SIG-M5 treated with dmso at 0.1 percent for 504 hours (cell line): ENCODE measurements around the gene PARD6B.
"Not testable (repeated sequence)": the region's sequence is repeated elsewhere in the genome, so short reads cannot be mapped to it uniquely, and the experiment has no call there.

Experiments
- DNase-seq: peaks from one replicate; lab custom pipeline; 2025; ENCODE audit not compliant: unreplicated experiment; lab: John Stamatoyannopoulos, UW

PARD6B gene

DNA sequence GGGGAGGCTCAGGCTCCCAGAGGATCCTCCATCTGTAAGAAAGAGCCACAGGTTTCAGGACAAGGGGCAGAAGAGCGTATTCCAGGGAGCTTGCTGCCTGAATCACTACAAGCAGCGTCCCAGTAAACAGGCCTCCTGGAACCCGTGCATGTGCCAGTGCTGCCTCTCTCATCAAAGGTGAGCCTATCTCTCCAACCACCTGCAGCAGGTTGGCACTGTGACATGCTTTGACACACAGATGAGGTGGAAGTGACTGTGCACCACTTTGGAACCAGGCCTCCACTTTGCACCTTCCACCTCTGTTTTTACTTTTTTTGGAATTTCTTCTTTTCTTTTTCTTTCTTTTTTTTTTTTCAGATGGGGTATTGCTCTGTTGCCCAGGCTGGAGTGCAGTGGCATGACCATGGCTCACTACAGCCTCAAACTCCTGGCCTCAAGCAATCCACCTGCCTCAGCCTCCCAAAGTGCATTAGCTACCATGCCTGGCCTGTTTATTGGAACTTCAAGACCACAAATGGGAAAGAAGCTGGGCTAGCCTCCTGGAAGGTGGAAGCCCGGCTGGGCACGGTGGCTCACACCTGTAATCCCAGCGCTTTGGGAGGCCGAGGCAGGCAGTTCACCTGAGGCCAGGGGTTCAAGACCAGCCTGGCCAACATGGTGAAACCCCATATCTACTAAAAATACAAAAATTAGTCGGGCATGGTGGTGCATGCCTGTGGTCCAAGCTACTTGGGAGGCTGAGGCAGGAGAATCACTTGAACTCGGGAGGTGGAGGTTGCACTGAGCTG, 27.5 kb upstream of the PARD6B start:
- not testable (repeated sequence) for DNase-seq

DNA sequence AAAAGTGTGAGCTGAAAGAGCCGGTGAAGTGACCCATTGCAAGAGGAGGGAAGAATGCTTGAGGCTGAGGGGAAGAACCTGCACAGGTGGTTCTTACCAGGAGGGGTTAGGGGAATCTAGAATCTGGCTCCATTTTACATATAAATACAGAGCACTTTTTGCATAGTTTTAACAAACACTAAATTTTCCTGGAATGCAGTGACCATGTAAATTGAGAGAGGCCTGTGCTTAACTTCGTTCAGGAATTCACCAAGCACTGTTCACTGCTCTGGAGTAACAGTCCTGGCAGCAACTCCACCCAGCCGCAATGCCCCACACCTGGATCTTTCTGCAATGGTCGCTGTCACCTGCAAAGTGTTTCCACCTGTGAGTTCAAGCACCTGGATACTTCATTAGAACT, 26.9 kb upstream of the PARD6B start:
- no peak for DNase-seq

DNA sequence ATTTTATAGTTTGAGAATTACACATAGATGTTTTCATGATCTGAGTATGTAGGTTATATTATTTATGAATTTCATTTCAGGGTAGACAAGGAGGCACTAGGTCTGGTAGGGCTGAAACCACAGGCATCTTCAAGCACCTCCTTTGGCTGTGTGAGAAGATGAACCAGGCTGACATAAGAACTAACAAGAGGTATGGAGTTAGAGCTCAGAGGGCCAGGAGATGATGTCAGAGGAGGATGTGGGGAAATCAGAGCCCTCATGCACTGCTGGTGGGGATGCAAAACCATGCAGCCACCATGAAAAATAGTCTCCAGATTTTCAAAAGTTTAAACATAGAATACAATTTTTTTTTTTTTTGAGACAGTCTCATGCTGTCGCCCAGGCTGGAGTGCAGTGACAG, 26.4 kb upstream of the PARD6B start:
- DNase-seq: no peak

DNA sequence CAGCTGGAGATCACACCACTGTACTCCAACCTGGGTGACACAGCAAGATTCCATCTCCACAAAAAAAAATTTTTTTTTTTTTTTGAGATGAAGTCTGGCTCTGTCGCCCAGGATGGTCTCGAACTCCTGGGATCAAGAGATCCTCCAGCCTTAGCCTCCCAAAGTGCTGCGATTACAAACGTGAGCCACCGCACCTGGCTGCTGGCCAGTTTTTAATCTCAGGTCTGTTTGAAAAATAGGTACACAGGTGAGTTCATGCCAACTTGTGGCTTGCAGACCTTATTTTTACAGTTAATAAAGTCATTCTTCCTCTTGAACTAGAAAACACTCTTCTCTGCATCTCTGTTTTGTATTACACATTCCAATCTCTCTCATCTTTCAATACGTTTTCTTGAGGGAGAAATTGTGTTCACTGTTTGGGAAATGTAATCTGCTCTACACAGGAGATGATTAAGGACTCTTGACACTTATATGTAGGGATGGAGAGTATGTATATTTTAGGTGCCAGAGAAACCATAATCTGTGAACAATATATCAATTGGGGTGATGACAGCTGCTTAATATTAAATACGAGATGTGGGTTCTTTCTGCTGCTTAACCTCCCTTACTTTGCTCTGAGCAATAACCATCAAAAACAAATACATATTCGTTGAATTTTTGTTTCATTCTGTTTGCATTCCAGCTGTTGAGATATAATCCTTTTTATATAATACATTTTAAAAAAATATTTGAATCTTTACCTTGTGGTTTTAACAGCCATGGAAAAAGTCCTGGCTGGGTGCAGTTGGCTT, 22.3 kb upstream of the PARD6B start:
- no peak for DNase-seq

DNA sequence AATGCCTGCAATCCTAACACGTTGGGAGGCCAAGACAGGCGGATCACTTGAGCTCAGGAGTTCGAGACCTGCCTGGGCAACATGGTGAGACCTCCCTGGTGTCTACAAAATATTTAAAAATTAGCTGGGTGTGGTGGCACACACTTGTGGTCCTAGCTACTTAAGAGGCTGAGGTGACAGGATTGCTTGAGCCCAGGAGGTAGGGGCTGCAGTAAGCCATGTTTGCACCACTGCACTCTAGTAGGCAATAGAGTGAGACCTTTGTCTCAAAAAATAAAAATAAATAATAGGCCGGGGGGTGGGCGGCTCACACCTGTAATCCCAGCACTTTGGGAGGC, 21.8 kb upstream of the PARD6B start:
- no peak for DNase-seq

DNA sequence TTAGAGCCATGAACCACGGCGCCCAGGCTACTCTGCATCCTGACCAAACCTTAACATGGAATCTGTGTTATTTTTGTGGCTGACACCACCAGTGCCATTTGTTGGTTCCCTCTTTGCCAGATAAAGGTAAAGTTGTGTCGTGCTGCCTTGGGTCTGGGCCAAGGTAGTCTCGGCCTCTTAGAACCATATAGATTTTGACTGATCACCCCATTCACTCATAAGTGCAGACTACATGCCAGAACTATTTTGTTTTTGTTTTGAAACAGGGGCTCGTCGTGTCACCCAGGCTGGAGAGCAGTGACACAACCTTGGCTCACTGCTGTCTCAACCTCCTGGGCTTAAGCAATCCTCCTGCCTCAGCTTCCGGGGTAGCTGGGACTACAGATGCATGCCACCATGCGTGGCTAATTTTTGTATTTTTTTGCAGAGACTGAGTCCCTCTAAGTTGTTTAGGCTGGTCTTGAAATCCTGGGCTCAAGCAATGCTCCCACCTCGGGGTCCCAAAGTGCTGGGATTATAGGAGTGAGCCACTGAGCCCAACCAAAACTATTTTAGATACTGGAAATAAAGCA, 20.8 kb upstream of the PARD6B start:
- peak; percentile 84 for DNase-seq

DNA sequence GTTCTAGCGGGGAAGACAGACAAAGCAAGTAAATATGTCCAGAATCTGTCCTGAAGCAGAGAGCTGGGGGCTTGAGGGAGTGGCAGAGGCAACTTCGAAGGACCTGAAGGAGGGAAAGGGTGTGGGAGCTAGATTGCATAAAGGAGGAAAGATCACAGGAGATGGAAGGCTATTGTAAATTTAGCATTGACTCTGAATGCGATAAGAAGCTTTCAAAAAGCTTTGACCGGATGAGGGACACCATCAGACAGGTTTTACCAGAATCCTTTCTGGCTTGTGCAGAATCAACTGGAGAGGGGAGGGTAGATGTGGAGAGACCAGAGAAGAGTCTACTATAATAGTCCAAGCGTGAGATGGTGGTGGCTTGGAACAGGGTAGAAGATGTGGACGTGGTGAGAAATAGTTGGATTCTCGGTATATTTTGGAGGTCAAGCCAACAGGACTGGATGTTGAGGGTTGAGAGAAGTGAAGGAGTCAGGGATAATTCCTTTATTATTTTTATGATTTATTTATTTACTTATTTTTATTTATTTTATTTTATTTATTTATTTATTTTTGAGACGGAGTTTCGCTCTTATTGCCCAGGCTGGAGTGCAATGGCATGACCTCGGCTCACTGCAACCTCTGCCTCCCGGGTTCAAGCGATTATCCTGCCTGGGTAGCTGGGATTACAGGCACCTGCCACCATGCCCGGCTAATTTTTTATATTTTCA, 20.1 kb upstream of the PARD6B start:
- DNase-seq: peak; percentile 98

DNA sequence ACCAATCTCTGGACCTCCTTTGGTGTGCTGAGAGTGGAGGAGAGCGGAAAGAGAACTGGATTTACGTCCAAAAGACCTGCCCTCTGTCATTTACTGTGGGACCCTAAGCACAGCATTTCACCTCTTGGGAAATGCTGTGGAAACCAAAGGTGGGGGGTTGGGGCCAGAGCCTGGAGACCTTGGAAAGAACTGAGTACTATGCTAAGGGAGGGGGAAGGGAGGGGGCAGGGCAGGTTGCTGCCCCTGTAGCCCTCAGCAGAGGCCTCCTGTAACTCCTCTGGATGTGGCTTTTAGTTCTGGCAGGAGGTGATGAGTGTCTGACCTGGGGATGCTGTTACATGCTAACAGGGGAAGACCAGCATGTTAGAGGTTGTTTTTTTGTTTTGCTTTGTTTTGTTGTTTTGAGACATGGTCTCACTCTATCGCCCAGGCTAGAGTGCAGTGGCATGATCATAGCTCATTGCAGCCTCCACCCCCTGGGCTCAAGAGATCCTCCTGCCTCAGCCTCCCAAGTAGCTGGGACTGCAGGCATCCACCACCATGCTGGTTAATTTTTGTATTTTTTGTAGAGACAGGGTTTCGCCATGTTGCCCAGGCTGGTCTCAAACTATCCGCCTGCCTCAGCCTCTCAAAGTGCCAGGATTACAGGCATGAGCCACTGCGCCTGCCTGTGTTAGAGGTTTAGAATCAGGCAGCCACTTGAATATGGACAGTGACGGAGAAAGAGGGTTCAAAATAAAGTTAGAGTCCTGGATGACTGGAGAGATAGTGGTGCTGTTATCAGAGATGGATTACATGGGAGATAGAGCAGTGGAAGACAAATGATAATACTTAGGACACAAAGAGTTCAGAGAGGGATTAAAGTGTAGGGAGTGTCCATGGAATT, 18.4 kb upstream of the PARD6B start:
- no peak for DNase-seq

DNA sequence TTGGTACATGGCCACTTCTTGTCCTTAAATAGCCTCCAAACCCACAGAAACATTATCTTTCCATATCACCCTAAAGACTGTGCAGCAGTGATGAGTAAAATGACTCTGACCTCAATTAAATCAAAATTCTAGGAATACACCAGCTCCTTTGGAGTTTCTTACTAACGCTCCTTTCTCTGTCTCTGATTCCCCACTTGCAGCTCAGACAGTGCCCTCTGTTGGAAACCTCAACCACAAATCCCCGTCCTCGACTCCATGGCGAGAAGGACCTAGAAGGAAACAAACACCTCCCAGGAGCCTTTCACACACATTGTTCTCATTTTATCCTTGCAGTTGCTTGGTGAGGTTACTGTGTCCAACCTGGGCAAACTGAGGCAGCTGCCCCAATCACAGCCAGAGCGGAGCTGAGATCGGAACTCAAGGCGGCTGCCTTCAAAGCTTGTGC, 17.7 kb upstream of the PARD6B start:
- DNase-seq: peak; percentile 82

DNA sequence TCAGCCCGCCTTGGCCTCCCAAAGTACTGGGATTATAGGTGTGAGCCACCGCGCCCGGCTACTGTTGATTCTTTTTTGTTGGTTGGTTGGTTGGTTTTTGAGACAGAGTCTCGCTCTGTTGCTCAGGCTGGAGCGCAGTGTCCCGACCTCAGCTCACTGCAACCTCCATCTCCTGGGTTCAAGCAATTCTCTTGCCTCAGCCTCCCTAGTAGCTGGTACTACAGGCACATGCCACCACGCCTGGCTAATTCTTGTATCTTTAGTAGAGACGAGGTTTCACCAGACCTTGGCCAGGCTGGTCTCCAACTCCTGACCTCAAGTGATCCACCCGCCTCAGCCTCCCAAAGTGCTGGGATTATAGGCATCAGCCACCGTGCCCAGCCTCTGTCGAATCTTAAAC, 17.0 kb upstream of the PARD6B start:
- DNase-seq: not testable (repeated sequence)

DNA sequence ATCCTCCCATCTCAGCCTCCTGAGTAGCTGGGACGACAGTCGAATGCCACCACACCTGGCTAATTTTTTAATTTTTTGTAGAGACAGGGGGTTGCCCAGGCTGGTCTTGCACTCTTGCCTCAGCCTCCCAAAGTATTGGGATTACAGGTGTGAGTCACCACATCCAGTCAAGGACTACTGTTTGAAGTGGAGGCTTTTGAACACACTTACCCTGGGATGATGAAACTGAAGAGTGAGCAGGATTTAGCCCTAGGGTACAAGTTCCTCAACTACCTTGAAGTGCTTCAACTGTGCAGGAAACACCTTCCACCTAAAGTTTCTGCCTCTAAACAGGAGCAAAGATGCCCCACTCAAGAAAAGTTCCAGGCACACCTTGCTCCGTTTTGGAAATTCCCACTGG, 15.7 kb upstream of the PARD6B start:
- peak; percentile 57 for DNase-seq

DNA sequence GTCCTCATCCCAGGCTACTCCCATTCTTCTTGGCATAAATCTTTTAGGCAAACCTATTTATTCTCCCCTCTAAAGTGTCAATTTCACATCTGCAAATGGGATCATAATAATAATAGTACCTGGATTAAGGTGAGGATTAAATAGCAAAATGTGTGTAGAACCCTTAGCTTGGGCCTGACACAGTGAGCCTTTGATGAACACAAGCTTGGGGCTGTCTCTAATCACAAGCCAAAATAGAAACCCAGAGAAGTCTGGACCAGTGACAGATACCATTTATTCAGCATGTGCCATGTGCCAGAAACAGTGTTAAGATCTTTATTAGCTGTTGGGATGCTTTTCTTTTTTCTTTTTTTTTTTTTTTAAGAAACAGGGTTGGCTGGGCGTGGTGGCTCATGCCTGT, 14.9 kb upstream of the PARD6B start:
- DNase-seq: no peak

DNA sequence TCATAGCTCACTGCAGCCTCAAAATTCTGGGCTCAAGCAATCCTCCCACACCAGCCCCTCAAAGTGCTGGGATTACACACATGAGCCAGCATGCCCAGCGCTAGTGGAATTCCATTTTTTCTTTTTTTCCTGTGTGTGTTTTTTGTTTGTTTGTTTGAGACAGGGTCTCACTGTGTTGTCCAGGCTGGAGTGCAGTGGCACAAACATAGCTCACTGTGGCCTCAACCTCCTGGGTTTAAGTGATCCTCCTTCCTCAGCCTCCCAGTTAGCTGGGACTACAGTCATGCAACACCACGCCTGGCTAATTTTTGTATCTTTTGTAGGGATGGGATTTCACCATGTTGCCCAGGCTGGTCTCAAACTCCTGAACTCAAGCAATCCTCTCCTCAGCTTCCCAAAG, 14.1 kb upstream of the PARD6B start:
- no peak for DNase-seq

DNA sequence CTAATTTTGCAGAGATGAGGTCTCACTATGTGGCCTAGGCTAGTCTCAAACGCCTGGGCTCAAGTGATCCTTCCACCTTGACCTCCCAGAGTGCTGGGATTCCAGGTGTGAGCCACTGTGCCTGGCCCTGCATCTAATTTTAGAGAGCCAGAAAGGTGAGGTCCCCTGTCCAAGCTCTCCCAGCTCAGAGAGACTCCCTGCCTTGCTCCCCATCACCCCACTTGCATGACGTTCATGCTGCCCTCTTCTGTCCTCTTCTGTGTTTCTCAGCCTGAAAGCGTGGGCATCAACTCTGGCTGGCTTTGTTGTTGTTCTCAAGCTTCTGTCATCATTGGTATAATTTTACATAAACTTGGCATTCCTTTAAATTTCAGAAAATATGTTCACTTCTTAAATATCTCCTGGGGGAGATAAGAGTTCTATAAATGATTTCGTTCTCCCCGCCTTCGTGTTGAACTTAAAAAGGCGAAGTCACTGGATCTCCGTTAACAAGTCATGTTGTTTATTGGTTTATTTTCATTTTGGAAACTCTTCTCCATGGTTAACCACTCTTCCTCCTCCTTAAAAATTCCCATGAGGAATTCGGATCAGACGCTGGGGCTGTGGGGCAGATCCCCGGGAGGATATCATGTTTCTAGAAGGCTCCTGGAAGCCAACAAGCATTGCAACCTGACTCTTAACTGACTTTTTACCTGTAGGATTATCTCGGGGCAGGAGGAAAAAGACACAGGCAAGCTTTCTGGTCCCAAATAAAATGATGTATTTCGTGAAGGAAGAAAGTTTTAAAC, 13.2 kb upstream of the PARD6B start:
- DNase-seq: peak; percentile 86

DNA sequence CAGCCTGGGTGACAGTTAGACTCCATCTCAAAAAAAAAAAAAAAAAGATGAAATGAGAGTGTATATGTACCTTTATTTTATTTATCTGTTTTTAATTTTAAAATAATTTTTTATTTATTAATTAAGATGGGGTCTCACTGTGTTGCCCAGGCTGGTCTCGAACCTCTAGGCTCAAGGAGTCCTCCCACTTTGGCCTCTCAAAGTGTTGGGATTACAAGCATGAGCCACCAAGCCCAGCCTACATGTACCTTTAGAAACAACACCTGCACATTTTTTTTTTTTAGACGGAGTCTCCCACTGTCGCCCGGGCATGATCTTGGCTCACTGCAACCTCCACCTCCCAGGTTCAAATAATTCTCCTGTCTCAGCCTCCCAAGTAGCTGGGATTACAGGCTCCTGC, 12.1 kb upstream of the PARD6B start:
- no peak for DNase-seq

DNA sequence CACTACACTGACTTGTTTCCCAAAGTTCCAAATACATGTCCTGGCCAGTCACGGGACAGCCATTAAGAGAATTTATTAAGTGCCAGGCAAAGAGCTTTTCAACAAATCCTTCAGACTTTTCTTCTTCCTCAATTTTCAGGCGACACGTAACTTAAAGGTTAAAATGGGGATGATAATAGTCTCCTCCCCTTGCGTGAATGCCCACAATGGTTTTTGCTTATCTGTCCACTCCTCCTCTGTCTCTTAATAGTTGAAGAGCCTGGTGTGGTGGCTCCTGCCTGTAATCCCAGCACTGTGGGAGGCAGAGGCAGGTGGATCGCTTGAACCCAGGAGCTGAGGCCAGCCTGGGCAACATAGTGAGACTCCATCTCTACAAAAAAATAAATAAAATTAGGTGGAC, 11.4 kb upstream of the PARD6B start:
- DNase-seq: no peak

DNA sequence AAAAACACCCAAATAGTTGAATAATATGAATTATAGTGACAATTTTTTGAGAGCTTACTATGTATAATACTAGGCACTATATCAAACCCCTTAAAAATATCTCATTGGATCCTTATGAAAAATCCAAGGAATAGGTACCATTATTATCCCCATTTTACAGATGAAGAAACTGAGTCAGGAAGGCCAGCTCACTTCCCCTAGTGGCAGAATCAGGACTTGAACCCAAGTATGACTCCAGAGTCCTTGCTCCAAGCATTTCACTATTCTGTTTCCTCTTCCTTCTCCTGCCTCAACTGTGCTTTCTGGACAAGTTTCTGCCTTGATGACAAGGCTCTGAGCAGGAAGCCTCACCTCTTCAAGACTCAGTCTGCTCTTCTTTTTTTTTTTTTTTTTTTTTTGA, 10.8 kb upstream of the PARD6B start:
- DNase-seq: no peak

DNA sequence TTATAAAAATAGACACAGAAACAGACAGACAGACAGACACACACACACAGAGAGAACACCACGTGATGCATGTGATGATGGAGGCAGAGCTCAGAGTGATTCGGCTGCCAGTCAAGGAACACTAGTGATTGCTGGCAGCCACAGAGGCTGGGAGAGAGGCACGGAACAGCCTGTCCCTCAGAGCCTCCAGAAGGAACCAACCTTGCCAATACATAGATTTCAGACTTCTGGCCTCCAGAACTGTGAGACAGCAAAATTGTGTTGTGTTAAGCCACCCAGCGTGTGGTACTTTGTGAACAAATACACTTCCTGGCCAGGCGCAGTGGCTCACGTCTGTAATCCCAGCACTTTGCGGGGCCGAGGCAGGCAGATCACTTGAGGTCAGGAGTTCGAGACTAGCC, 9.5 kb upstream of the PARD6B start:
- no peak for DNase-seq

DNA sequence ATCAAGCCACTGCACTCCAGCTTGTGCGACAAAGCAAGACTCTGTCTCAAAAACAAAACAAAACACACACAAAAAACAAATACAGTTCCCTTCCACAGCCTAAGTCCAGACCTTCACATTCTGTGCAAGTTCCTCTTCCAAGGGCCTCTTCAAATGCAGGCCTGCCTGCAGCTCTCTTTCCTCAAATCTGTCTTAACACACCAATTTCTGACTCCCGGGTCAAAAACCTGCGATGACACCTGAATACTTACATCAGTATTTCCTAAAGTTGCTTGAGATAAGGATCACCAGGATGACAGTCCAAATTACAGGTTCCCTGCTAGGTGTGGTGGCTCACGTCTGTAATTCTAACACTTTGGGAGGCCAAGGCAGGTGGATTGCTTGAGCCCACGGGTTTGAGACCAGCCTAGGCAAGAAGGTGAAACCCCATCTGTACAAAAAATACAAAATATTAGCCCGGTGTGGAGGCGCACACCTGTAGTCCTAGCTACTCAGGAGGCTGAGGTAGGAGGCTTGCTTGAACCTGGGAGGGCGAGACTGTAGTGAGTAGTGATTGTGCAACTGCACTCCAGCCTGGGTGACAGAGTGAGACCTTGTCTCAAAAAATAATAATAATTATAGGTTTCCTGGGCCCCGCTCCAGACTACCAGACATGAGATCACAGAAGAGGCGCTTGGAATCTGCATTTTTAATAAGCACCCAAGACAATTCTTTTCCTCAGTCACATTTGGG, 8.8 kb upstream of the PARD6B start:
- no peak for DNase-seq
